B cell (primary cell): ENCODE measurements around the gene FBXW9. TPM values are rescaled to one million over a fixed set of nuclear protein-coding genes. Genes with fewer than 3 reads are reported as not detected.
"Not testable (repeated sequence)": the region's sequence is repeated elsewhere in the genome, so short reads cannot be mapped to it uniquely, and the experiment has no call there.

ENCODE experiments used
- ATAC-seq: fragments of 200-7000 bp; cut with Tn5 transposase; one replicate; pipeline ENCODE4 v1.10.0; 2021; ENCODE audit warnings: low read depth, mild to moderate bottlenecking, moderate number of reproducible peaks, moderate library complexity
- CTCF ChIA-PET: fragments of 350-600 bp; sonication (Branson Sonifier 250); formaldehyde crosslinking; loops from one replicate; lab custom pipeline; 2021; ENCODE audit warnings: antibody characterized with exemption, inconsistent platforms; lab: Charles Lee
- POLR2A ChIA-PET: fragments of 350-600 bp; sonication (Branson Sonifier 250); formaldehyde crosslinking; loops from one replicate; lab custom pipeline; 2021; ENCODE audit warnings: antibody characterized with exemption; lab: Charles Lee
- DNase-seq: peaks from one replicate; pipeline ENCODE4 v3.0.0; 2013
- H2AFZ ChIP-seq: 2 replicates; pipeline ENCODE4 v1.6.1; 2012; ENCODE audit warnings: mild to moderate bottlenecking, low read depth, low read length; ENCODE audit not compliant: insufficient read depth, poor library complexity, severe bottlenecking
- H3K27ac ChIP-seq, 2 donors: 1 replicate in 1 of 2; 2 replicates in 1 of 2; pipeline ENCODE4 v1.5.1; 2012 to 2013; ENCODE audit warnings: low read length in 2 of 2, mild to moderate bottlenecking in 2 of 2, moderate library complexity in 1 of 2
- H3K27me3 ChIP-seq, 4 experiments: fragments of 200-600 bp in 1 of 4; sonication (generic) in 1 of 4; replicated peaks in 1 of 4; 1 replicate in 2 of 4; 2 replicates in 2 of 4; pipeline versions ENCODE4 v1.6.1 to v1.7.0; 2013 to 2016; ENCODE audit warnings: low read length in 3 of 4, mild to moderate bottlenecking in 2 of 4, mixed read lengths in 1 of 4, moderate library complexity in 1 of 4; ENCODE audit not compliant: insufficient read depth in 4 of 4, control insufficient read depth in 3 of 4; ENCODE audit errors: control extremely low read depth in 1 of 4
- H3K36me3 ChIP-seq, 2 experiments: replicated peaks in 1 of 2; 1 replicate in 1 of 2; 2 replicates in 1 of 2; pipeline versions ENCODE4 v1.6.1 to v1.7.1; 2013; ENCODE audit warnings: low read length in 1 of 2; ENCODE audit not compliant: insufficient read depth in 2 of 2, control insufficient read depth in 1 of 2; ENCODE audit errors: control extremely low read depth in 1 of 2, extremely low read depth in 1 of 2
- H3K4me1 ChIP-seq, 2 donors: fragments of 200-600 bp in 1 of 2; sonication (generic) in 1 of 2; 1 replicate in 1 of 2; 2 replicates in 1 of 2; pipeline versions ENCODE4 v1.5.1 to v1.6.1; 2013 to 2017; ENCODE audit warnings: low read length in 2 of 2; ENCODE audit not compliant: control insufficient read depth in 2 of 2, insufficient read depth in 2 of 2
- H3K4me2 ChIP-seq: replicated peaks from 2 replicates; pipeline ENCODE3; 2012; ENCODE audit warnings: mild to moderate bottlenecking, low read depth, low read length; ENCODE audit not compliant: poor library complexity, severe bottlenecking
- H3K4me3 ChIP-seq, 5 experiments: fragments of 200-600 bp in 1 of 5; sonication (generic) in 1 of 5; 1 replicate in 3 of 5; 2 replicates in 2 of 5; pipeline versions ENCODE4 v1.5.1 to v1.7.0; 2011 to 2016; ENCODE audit warnings: low read length in 4 of 5, mild to moderate bottlenecking in 4 of 5, low read depth in 2 of 5, control low read depth in 1 of 5, moderate library complexity in 1 of 5; ENCODE audit not compliant: insufficient read depth in 1 of 5; ENCODE audit errors: control extremely low read depth in 1 of 5, extremely low read depth in 1 of 5
- H3K79me2 ChIP-seq: fragments of 200-600 bp; sonication (generic); one replicate; pipeline ENCODE4 v1.6.0; 2016; ENCODE audit warnings: low read length; ENCODE audit not compliant: control insufficient read depth, insufficient read depth
- H3K9ac ChIP-seq: fragments of 200-600 bp; sonication (generic); 2 replicates; pipeline ENCODE4 v1.6.1; 2017; ENCODE audit warnings: mild to moderate bottlenecking, low read length, moderate library complexity
- H3K9me3 ChIP-seq, 3 donors: one replicate each; pipeline versions ENCODE4 v1.6.1 to v1.7.1; 2013; ENCODE audit warnings: low read length in 2 of 3; ENCODE audit not compliant: control insufficient read depth in 2 of 3, insufficient read depth in 1 of 3; ENCODE audit errors: control extremely low read depth in 1 of 3
- H4K20me1 ChIP-seq: 2 replicates; pipeline ENCODE4 v1.6.0; 2012; ENCODE audit warnings: mild to moderate bottlenecking, low read length; ENCODE audit not compliant: insufficient read depth, control insufficient read depth, poor library complexity, severe bottlenecking
- H3K27ac Mint-ChIP-seq: one replicate; pipeline ENCODE4 v1.8.0; 2021; ENCODE audit warnings: mixed read lengths
- H3K27me3 Mint-ChIP-seq: one replicate; pipeline ENCODE4 v1.8.0; 2021; ENCODE audit warnings: mixed read lengths
- H3K4me1 Mint-ChIP-seq: one replicate; pipeline ENCODE4 v1.8.0; 2021; ENCODE audit warnings: mixed read lengths
- H3K4me3 Mint-ChIP-seq: one replicate; pipeline ENCODE4 v1.8.0; 2021; ENCODE audit warnings: mixed read lengths
- H3K9me3 Mint-ChIP-seq: one replicate; pipeline ENCODE4 v1.8.0; 2022; ENCODE audit warnings: mixed read lengths; ENCODE audit not compliant: insufficient read depth
- EZH2 ChIP-seq: IDR thresholded peaks from 2 replicates; pipeline ENCODE4 v1.6.1; 2012; ENCODE audit warnings: borderline replicate concordance, low read depth, mild to moderate bottlenecking, moderate library complexity, low read length; ENCODE audit not compliant: insufficient read depth, poor library complexity, severe bottlenecking
- WGBS: methylation state at CpG from one replicate; pipeline ENCODE4 v1.1.5; 2013; ENCODE audit warnings: missing lambda C conversion rate; ENCODE audit not compliant: insufficient coverage; 5-methylcytosine and 5-hydroxymethylcytosine counted together
- intact Hi-C: fragments of 100-400 bp; cut with micrococcal nuclease; formaldehyde crosslinking; loops from one replicate; pipeline ENCODE4 v1.10.0; 2022
- polyA plus RNA-seq: library from polyadenylated mRNA; depleted of rRNA; stranded (reverse); fragments of >200 nt; gene quantifications from 2 replicates; pipeline ENCODE4 v1.2.3, GENCODE V29; 2012
- total RNA-seq, 2 donors: library from RNA; stranded (reverse); fragments of 120-200 nt in 1 of 2; gene quantifications; 1 replicate in 1 of 2; 2 replicates in 1 of 2; pipeline versions ENCODE4 v1.2.3 to v1.2.4, GENCODE V29; 2013 to 2022
- TF ChIP-seq, protein P1 (sequence below): fragments of 200-600 bp; IDR thresholded peaks from one replicate; pipeline ENCODE4 v1.8.0; 2022; ENCODE audit warnings: antibody characterized with exemption, mild to moderate bottlenecking

FBXW9 gene
- total and polyA plus RNA-seq, 2 donors (not counting 1 experiment from before 2014, with no cell fraction given) = 4.7 TPM

DNA sequence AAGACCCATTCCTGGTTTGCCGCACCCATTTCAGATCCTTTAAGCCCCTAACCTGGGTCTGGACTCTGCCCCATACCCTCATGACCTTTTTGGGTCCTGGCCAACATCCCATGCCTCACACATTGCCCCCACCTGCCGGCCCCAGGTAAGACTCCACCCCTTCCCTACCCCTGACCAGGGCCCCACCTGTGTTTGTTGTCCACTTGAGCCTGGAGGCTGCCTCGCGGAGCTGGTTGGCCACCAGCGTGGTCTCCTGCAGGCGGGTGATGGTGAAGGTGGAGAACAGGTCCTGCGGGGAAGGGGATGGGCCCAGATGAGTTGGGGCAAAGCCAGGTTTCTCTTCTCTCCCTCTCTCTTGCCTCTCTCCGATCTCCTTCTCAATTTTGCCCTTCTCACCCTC is 49.4 kb downstream of the FBXW9 start:
- H3K9me3 ChIP-seq = no peaks in the 10 kb centered on the region
- H3K4me3 Mint-ChIP-seq = no peak overlapping the region
- peaks cover 0 to 10% of the 10 kb centered on the region in 2 donors for H3K4me1 ChIP-seq
- no peaks in the 10 kb centered on the region for H3K9me3 Mint-ChIP-seq
- 92% methylated on average over 6 of the region's 8 CpGs for WGBS
- ATAC-seq (no peak), DNase-seq (no peak)
- H3K4me3 ChIP-seq = no peak overlapping the region
- H3K27me3 Mint-ChIP-seq = no peaks in the 10 kb centered on the region
- H3K4me1 Mint-ChIP-seq = peaks cover 7% of the 10 kb centered on the region
- peak overlapping the region in 1 of 2 donors; percentile 29 for H3K27ac ChIP-seq
- intact Hi-C loops = no loop called here
- ChIA-PET POLR2A (interaction anchor here (0.7 kb wide), 2 partner anchors 78 to 136 kb away, joined by 8 to 9 read pairs; no protein-coding TSS in a partner anchor), CTCF (interaction anchor here (0.7 to 1.0 kb wide), 2 partner anchors 36 to 84 kb away, joined by 3 read pairs; partner anchors contain the start of genes ZNF490 and ZNF791)
- peak overlapping the region; percentile 71 for H3K27ac Mint-ChIP-seq
- H4K20me1 ChIP-seq = peaks cover 7% of the 10 kb centered on the region
- H3K36me3 ChIP-seq = peaks cover 0 to 39% of the 10 kb centered on the region in 2 experiments
- H3K79me2 ChIP-seq = peaks cover 4% of the 10 kb centered on the region
- no peaks in the 10 kb centered on the region for H3K27me3 ChIP-seq
- TF ChIP-seq, protein P1, sequence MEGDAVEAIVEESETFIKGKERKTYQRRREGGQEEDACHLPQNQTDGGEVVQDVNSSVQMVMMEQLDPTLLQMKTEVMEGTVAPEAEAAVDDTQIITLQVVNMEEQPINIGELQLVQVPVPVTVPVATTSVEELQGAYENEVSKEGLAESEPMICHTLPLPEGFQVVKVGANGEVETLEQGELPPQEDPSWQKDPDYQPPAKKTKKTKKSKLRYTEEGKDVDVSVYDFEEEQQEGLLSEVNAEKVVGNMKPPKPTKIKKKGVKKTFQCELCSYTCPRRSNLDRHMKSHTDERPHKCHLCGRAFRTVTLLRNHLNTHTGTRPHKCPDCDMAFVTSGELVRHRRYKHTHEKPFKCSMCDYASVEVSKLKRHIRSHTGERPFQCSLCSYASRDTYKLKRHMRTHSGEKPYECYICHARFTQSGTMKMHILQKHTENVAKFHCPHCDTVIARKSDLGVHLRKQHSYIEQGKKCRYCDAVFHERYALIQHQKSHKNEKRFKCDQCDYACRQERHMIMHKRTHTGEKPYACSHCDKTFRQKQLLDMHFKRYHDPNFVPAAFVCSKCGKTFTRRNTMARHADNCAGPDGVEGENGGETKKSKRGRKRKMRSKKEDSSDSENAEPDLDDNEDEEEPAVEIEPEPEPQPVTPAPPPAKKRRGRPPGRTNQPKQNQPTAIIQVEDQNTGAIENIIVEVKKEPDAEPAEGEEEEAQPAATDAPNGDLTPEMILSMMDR = no peak
- TF ChIP-seq EZH2 = no peak
- no peak overlapping the region for H2AFZ ChIP-seq
- H3K9ac ChIP-seq = no peak overlapping the region
- no peak overlapping the region for H3K4me2 ChIP-seq

DNA sequence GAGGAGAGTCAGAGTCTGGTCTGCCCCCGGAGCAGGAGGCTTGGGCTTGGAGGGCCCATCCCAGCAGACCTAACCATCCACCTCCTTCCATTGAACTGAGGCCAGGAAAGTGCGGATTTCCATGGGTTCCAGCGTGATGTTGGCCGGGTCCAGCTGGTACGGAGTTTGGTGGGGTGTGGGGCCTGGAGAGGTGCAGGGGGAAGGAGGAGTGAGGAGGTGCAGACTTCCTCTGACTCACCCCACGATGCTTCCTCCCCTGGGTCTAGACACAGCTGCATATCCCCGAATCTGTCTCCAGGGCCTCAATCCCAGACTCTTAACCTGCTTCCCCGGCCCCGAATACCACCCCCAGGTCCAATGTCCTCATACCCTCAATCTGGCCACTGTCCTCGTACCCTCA is 49.9 kb downstream of the FBXW9 start:
- Histone ChIP-seq H3K9me3 (no peaks in the 10 kb centered on the region), H2AFZ (no peak overlapping the region), H3K79me2 (peaks cover 4% of the 10 kb centered on the region), H3K36me3 (peaks cover 0 to 35% of the 10 kb centered on the region in 2 experiments), H3K4me1 (peaks cover 0 to 10% of the 10 kb centered on the region in 2 donors), H3K9ac (no peak overlapping the region), H3K4me2 (no peak overlapping the region), H4K20me1 (peaks cover 7% of the 10 kb centered on the region), H3K27ac (no peak overlapping the region), H3K27me3 (no peaks in the 10 kb centered on the region), H3K4me3 (no peak overlapping the region)
- Mint-ChIP-seq H3K27ac (no peak overlapping the region), H3K27me3 (no peaks in the 10 kb centered on the region), H3K9me3 (no peaks in the 10 kb centered on the region), H3K4me1 (peaks cover 7% of the 10 kb centered on the region), H3K4me3 (no peak overlapping the region)
- ChIA-PET POLR2A (no interaction called here), CTCF (interaction anchor here (1.0 kb wide), 2 partner anchors 26 to 36 kb away, joined by 3 read pairs; partner anchors contain the start of genes ZNF490 and ZNF791)
- DNase-seq (no peak), ATAC-seq (no peak)
- TF ChIP-seq, protein P1 = no peak
- no peak for TF ChIP-seq EZH2
- intact Hi-C loops = no loop called here
- WGBS = 61% methylated on average over 4 of the region's 10 CpGs

DNA sequence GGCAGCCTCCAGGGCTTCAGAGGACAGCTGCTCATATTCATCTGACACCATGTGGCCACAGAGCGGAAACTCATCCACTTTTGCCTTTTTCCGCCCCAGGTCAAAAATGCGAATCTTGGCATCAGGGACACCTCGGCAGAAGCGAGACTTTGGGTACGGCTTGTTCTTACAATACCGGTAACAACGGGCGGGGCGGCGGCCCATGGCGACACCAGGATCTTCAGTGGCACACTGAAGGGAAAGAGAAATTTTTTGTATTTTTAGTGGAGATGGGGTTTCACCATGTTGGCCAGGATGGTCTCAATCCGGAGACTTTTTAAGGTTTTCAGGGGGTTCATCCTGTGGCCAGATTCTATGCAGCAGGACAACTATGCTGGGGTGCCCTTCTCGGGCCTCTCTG is 52.7 kb downstream of the FBXW9 start:
- H3K79me2 ChIP-seq = peaks cover 18% of the 10 kb centered on the region
- H3K27me3 Mint-ChIP-seq, H3K27ac Mint-ChIP-seq, H3K9me3 ChIP-seq, H3K9me3 Mint-ChIP-seq, H3K27ac ChIP-seq, H3K9ac ChIP-seq, DNase-seq, H3K4me3 ChIP-seq, H3K4me3 Mint-ChIP-seq, H2AFZ ChIP-seq, CTCF ChIA-PET, H3K4me2 ChIP-seq, intact Hi-C loops, ATAC-seq, POLR2A ChIA-PET, H3K27me3 ChIP-seq: not testable (repeated sequence)
- WGBS = 98% methylated on average over 14 of the region's 14 CpGs
- peaks cover 0 to 21% of the 10 kb centered on the region in 2 experiments for H3K36me3 ChIP-seq
- peaks cover 11% of the 10 kb centered on the region for H4K20me1 ChIP-seq
- H3K4me1 Mint-ChIP-seq = peaks cover 19% of the 10 kb centered on the region
- peaks cover 8 to 22% of the 10 kb centered on the region in 2 donors for H3K4me1 ChIP-seq
